DLD1 (cell line): ENCODE measurements around the gene ABCB8.

ENCODE experiments used
- in situ Hi-C: cut with HindIII; loops from 2 replicates; pipeline ENCODE4 v1.10.0; 2017; ENCODE audit warnings: low sequenced_read_pairs

Gene ABCB8

GRCh38 chr7:151056666-151057505 is 28.6 kb downstream of the ABCB8 start:
- in situ Hi-C loops, result no loop called here

GRCh38 chr7:151057506-151057988 is 29.3 kb downstream of the ABCB8 start, which contains the start of gene CDK5:
CDK5 (minus strand) TSS chr7:151057897; CDS start chr7:151057848, 49 bp downstream.
- in situ Hi-C loops, result no loop called here

- in situ Hi-C loops, result no loop called here
Measured at GRCh38 chr7:151057989-151058780, 29.9 kb downstream of the ABCB8 start.

GRCh38 chr7:151058781-151059366 is 30.6 kb downstream of the ABCB8 start:
- in situ Hi-C loops, result no loop called here

- in situ Hi-C loops, result no loop called here
Measured at GRCh38 chr7:151059367-151060112, 31.3 kb downstream of the ABCB8 start, which contains the start of gene SLC4A2. SLC4A2 (plus strand) TSS chr7:151059589; CDS start chr7:151061988, 2,399 bp downstream.

- in situ Hi-C loops, result no loop called here
Measured at GRCh38 chr7:151060113-151060415, 31.8 kb downstream of the ABCB8 start.

GRCh38 chr7:151060416-151061212 is 32.4 kb downstream of the ABCB8 start:
- in situ Hi-C loops, result no loop called here

GRCh38 chr7:151061213-151062110 is 33.2 kb downstream of the ABCB8 start:
- in situ Hi-C loops, result no loop called here

GRCh38 chr7:151062111-151062398 is 33.8 kb downstream of the ABCB8 start:
- in situ Hi-C loops, result no loop called here

- in situ Hi-C loops, result no loop called here
Measured at GRCh38 chr7:151062399-151063211, 34.4 kb downstream of the ABCB8 start.

GRCh38 chr7:151063212-151063561 is 34.9 kb downstream of the ABCB8 start:
- in situ Hi-C loops, result no loop called here

GRCh38 chr7:151064454-151064853 is 36.2 kb downstream of the ABCB8 start:
- in situ Hi-C loops, result no loop called here

GRCh38 chr7:151064993-151065392 is 36.7 kb downstream of the ABCB8 start:
- in situ Hi-C loops, result no loop called here

GRCh38 chr7:151065516-151065915 is 37.3 kb downstream of the ABCB8 start:
- in situ Hi-C loops, result no loop called here

- in situ Hi-C loops, result no loop called here
Measured at GRCh38 chr7:151066273-151066974, 38.2 kb downstream of the ABCB8 start.

GRCh38 chr7:151068069-151068773 is 40.0 kb downstream of the ABCB8 start:
- in situ Hi-C loops, result no loop called here
